Endodermal cell (in vitro differentiated cells): Measurements from ENCODE around the gene RPL21. TPM values are rescaled to one million over a fixed set of nuclear protein-coding genes. Genes with fewer than 3 reads are reported as not detected.
A peak's percentile ranks its signal among the peaks of the same experiment; 100 is the strongest.

Experiments
- DNase-seq: peaks from one replicate; pipeline ENCODE4 v3.0.0-alpha.2; 2017
- H3K27ac ChIP-seq: 2 replicates; pipeline ENCODE4 v1.5.1; 2013; ENCODE audit warnings: mild to moderate bottlenecking, low read depth, low read length, moderate library complexity
- H3K27me3 ChIP-seq: 2 replicates; pipeline ENCODE4 v1.6.1; 2013; ENCODE audit warnings: mild to moderate bottlenecking, low read length, moderate library complexity; ENCODE audit not compliant: insufficient read depth, control insufficient read depth, poor library complexity, severe bottlenecking
- H3K36me3 ChIP-seq: 2 replicates; pipeline ENCODE4 v1.7.0; 2013; ENCODE audit warnings: mild to moderate bottlenecking, low read length, moderate library complexity; ENCODE audit not compliant: control insufficient read depth, insufficient read depth
- H3K4me1 ChIP-seq: one replicate; pipeline ENCODE4 v1.7.0; 2013; ENCODE audit warnings: low read length; ENCODE audit not compliant: control insufficient read depth, insufficient read depth
- H3K4me3 ChIP-seq: 2 replicates; pipeline ENCODE4 v1.5.1; 2013; ENCODE audit warnings: mild to moderate bottlenecking, low read length, moderate library complexity
- H3K9ac ChIP-seq: 2 replicates; pipeline ENCODE4 v1.6.1; 2013; ENCODE audit warnings: mild to moderate bottlenecking, low read length, moderate library complexity; ENCODE audit not compliant: poor library complexity, severe bottlenecking; ENCODE audit errors: extremely low read depth
- H3K9me3 ChIP-seq: 2 replicates; pipeline ENCODE4 v1.6.1; 2013; ENCODE audit warnings: mild to moderate bottlenecking, low read length, moderate library complexity; ENCODE audit not compliant: control insufficient read depth
- H3K27ac Mint-ChIP-seq: 2 replicates; pipeline ENCODE4 v1.8.0; 2020; ENCODE audit warnings: mixed read lengths
- H3K27me3 Mint-ChIP-seq: 2 replicates; pipeline ENCODE4 v1.8.0; 2021; ENCODE audit warnings: mild to moderate bottlenecking, mixed read lengths; ENCODE audit not compliant: insufficient read depth
- H3K36me3 Mint-ChIP-seq: 2 replicates; pipeline ENCODE4 v1.8.0; 2020; ENCODE audit warnings: low read depth, mixed read lengths
- H3K4me1 Mint-ChIP-seq: 2 replicates; pipeline ENCODE4 v1.8.0; 2020; ENCODE audit warnings: mixed read lengths
- H3K4me3 Mint-ChIP-seq: 2 replicates; pipeline ENCODE4 v1.8.0; 2020; ENCODE audit warnings: mild to moderate bottlenecking, moderate library complexity, mixed read lengths
- H3K9me3 Mint-ChIP-seq: 2 replicates; pipeline ENCODE4 v1.8.0; 2020; ENCODE audit warnings: mild to moderate bottlenecking, mixed read lengths
- WGBS, 2 experiments: methylation state at CpG; one replicate each; pipeline versions ENCODE4 v1.1.5 to v1.1.7; 2013; ENCODE audit warnings: missing lambda C conversion rate in 2 of 2, mixed read lengths in 1 of 2; ENCODE audit not compliant: insufficient coverage in 1 of 2, insufficient read length in 1 of 2; 5-methylcytosine and 5-hydroxymethylcytosine counted together
- total RNA-seq, 2 donors: library from RNA; stranded (reverse); fragmentation: NEBNext Ultra II Directional in 1 of 2; extraction: Animal tissue kit (Norgen Biotek cat#: 25700) in 1 of 2; gene quantifications; 2 replicates in 1 of 2; 3 replicates in 1 of 2; pipeline ENCODE4 v1.2.1, GENCODE V29; 2021
- TF ChIP-seq, protein P1 (sequence below): fragments of 200-600 bp; sonication (generic); conservative IDR thresholded peaks from 2 replicates; pipeline ENCODE4 v1.5.0; 2021; ENCODE audit warnings: antibody characterized with exemption, mild to moderate bottlenecking

The RPL21 gene
- total RNA-seq, 2 donors from 2014 or later = 882 to 975 TPM

- Histone ChIP-seq H3K27ac (no peak overlapping the region), H3K36me3 (no peaks in the 10 kb centered on the region), H3K9me3 (no peaks in the 10 kb centered on the region), H3K4me1 (no peaks in the 10 kb centered on the region), H3K27me3 (no peaks in the 10 kb centered on the region), H3K4me3 (no peak overlapping the region), H3K9ac (no peak overlapping the region)
- no peak overlapping the region for H3K27ac Mint-ChIP-seq
- WGBS, 2 experiments = 85 to 96% methylated on average over 4 of the region's 4 CpGs
- H3K27me3 Mint-ChIP-seq = no peaks in the 10 kb centered on the region
- no peaks in the 10 kb centered on the region for H3K9me3 Mint-ChIP-seq
- DNase-seq = no peak
- no peak overlapping the region for H3K4me3 Mint-ChIP-seq
- peaks cover 5% of the 10 kb centered on the region for H3K4me1 Mint-ChIP-seq
- TF ChIP-seq, protein P1, sequence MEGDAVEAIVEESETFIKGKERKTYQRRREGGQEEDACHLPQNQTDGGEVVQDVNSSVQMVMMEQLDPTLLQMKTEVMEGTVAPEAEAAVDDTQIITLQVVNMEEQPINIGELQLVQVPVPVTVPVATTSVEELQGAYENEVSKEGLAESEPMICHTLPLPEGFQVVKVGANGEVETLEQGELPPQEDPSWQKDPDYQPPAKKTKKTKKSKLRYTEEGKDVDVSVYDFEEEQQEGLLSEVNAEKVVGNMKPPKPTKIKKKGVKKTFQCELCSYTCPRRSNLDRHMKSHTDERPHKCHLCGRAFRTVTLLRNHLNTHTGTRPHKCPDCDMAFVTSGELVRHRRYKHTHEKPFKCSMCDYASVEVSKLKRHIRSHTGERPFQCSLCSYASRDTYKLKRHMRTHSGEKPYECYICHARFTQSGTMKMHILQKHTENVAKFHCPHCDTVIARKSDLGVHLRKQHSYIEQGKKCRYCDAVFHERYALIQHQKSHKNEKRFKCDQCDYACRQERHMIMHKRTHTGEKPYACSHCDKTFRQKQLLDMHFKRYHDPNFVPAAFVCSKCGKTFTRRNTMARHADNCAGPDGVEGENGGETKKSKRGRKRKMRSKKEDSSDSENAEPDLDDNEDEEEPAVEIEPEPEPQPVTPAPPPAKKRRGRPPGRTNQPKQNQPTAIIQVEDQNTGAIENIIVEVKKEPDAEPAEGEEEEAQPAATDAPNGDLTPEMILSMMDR = peak; percentile 20
- no peaks in the 10 kb centered on the region for H3K36me3 Mint-ChIP-seq
Observed at GRCh38 chr13:27283906-27284493, 32.6 kb downstream of the RPL21 start.

DNA sequence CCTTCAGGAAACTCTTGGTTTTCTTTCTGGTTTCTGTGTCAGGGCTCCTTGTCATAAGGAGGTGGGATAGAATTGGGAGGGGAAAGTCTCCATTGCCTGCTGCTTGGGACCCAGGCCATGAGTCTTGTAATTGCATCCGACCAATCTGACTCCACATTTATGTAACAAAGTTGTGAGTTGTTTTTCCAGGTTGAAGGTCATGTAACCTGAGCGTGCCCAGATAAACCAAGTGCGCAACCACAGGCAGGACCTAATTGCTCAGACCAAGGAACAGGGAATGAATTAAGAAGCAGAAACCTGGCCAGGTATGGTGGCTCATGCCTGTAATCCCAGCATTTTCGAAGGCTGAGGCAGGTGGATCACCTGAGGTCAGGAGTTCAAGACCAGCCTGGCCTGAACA is 37.0 kb downstream of the RPL21 start:
- no peaks in the 10 kb centered on the region for H3K27me3 ChIP-seq
- no peaks in the 10 kb centered on the region for H3K4me1 ChIP-seq
- H3K9me3 ChIP-seq = no peaks in the 10 kb centered on the region
- no peak overlapping the region for H3K4me3 Mint-ChIP-seq
- no peak overlapping the region for H3K27ac Mint-ChIP-seq
- no peaks in the 10 kb centered on the region for H3K36me3 Mint-ChIP-seq
- 96 to 100% methylated on average over 2 to 4 of the region's 4 CpGs for WGBS, 2 experiments
- H3K27me3 Mint-ChIP-seq = no peaks in the 10 kb centered on the region
- H3K4me3 ChIP-seq = no peak overlapping the region
- TF ChIP-seq, protein P1 = no peak
- H3K36me3 ChIP-seq = no peaks in the 10 kb centered on the region
- no peak overlapping the region for H3K27ac ChIP-seq
- no peaks in the 10 kb centered on the region for H3K4me1 Mint-ChIP-seq
- H3K9me3 Mint-ChIP-seq = peaks cover 2% of the 10 kb centered on the region
- H3K9ac ChIP-seq = no peak overlapping the region
- DNase-seq = no peak

DNA sequence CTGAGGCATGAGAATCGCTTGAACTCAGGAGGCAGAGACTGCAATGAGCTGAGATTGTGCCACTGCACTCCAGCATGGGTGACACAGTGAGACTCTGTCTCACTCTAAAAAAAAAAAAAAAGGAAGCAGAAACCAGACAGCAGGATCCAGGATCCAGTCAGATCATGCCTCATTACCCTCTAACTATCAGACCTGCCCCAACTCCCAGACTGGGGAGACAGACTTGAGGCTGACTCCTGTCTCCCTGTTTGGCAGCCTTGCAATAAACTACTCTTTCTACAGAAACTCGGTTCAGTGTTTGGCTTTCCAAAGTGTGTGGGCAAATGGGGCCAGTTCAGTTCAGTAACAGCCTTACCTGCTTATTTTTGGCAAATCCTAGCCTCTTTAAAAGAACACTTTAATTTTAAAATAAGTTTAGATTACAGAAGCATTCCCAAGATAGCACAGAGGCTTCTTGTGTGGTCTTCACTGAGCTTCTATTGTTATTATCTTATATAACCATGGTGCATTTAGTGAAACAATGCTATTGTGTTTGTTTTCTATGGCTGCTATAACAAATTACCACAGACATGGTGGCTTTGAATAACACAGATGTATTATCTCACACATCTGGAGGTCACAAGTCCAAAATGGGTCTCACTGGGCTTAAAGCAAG is 37.8 kb downstream of the RPL21 start:
- Histone ChIP-seq H3K9me3 (no peaks in the 10 kb centered on the region), H3K4me3 (no peak overlapping the region), H3K27ac (no peak overlapping the region), H3K9ac (no peak overlapping the region), H3K27me3 (no peaks in the 10 kb centered on the region), H3K4me1 (no peaks in the 10 kb centered on the region), H3K36me3 (no peaks in the 10 kb centered on the region)
- H3K27ac Mint-ChIP-seq = no peak overlapping the region
- no peak for DNase-seq
- TF ChIP-seq, protein P1 = no peak
- H3K36me3 Mint-ChIP-seq = no peaks in the 10 kb centered on the region
- no peak overlapping the region for H3K4me3 Mint-ChIP-seq
- H3K4me1 Mint-ChIP-seq = no peaks in the 10 kb centered on the region
- H3K27me3 Mint-ChIP-seq = peaks cover 3% of the 10 kb centered on the region
- H3K9me3 Mint-ChIP-seq = peaks cover 2% of the 10 kb centered on the region
- WGBS, 2 experiments = 93 to 100% methylated on average over 2 of the region's 2 CpGs
